Superior temporal gyrus (tissue), 1 donor: ENCODE measurements around the gene TRAF4.
A peak's percentile ranks its signal among the peaks of the same experiment; 100 is the strongest.
"Not testable (repeated sequence)": the region's sequence is repeated elsewhere in the genome, so short reads cannot be mapped to it uniquely, and the experiment has no call there.

Experiments
- DNase-seq: peaks from one replicate; pipeline ENCODE4 v3.0.0-alpha.2; 2016; ENCODE audit errors: extremely low spot score

TRAF4 gene

DNA sequence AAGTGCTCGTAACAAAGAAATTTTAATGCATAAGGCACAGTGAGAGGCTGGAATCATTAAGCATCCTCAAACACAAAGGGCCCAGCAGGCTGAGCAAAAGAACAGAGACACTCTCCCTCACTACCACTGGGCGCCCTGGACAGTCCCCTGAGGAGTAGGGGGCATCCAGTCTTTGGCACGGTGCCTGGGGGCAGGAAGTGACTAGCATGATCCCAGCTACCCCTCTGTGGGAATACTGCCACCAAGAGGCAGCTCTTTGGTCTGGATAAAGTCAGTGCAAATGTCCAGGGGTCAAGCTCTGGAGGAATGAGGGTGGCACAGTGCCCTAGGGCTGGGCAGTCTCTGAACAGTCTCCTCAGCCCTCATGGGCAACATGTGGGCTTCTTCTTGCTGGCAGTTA lies 29.5 kb upstream of the TRAF4 start:
- no peak for DNase-seq

DNA sequence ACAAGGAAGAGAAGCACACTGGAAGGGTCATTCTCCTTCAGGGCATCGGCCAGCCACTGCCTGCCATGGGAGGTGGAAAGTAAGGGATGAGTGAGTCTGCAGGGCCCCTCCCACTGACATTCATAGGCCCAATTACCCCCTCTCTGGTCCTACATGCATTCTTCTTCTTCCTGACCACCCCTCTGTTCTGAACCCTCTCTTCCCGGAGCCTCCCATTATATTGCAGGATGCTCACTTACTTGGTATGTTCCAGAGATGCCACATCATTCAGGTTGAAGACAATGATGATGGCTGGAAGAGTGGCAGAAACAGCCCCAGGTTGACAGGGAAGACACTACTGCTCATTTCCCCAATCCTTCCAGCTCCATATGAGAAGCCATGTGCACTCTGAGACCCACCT lies 28.6 kb upstream of the TRAF4 start:
- no peak for DNase-seq

DNA sequence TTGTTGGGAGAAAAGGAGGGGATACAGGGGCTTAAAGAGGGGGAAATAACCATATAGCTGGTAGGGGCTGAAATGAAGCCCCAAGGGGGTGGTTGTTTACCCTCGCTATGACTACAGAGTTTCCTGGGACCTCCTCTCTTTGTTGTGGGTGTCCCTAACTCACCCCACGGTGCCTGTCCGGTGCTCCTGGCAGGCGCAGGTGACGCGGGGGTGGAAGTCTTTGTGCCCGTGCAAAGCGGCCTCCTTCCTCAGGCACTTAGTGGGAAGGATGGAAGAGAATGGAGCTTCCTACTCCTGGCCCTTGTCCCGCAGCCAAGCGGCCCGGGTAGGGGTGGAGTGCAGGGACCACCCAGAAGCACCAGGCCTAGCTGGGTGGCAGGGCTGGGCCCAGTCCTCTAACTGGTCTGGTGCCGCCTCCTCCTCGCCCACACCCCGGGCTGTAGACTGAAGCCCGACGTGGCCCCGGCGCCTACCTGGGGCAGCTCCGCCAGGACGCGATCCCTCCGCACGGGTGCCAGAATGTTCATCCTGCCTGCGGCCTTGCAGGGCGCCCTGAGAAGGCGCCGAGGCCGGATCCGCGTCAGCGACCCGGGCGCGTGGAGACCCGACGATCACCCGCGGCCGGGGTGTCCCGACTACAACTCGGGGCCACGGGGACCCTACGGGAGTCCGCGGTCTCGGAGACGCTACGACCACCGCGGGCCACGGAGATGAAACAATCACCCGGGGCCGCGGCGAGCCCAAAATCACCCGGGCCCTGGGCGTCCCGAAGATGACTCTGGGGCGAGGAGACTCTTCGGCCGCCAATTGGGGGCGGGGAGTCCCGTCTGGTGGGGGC lies 26.9 kb upstream of the TRAF4 start:
- DNase-seq, result no peak

DNA sequence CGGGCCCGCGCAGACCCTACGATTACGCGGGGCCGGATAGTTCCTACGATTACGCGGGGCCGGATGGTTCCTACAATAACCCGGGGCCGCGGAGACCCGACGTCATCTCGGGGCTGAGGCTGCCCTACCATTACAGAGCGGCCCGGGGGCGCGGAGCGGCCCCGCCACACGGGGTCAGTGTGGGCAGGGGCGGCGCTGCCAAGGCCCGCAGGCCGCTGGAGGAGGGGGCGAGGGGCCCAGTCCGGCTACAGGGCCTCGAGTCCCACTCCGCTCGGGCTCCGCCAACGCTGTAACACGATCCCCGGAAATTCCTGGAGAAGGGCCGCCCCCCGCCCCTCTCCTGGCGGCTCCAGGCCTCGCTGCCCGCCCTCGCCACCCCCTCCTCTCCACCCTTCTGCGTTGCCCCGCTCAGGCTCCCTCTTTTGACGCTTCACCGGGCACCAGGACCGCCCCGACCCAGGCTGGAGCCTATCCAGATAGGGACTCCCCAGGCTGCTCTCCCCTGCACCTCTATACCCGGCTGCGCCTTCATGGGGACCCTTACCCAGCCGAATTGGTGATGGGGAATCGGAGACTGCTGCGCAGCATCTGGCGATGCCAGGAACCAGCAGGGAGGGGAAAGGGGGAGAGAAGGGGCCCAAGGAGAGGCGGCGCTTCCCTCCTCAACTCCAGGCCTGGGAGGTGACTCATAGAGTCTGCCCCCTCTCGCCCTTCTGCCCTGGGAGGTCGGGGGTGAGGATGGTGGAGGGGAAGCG lies 26.1 kb upstream of the TRAF4 start, which contains the start of gene RAB34:
TSS of gene RAB34 (minus strand) at position 291 of the 755 bp plus-strand sequence. CDS start 602 bp downstream, outside the sequence.
- DNase-seq, result no peak

DNA sequence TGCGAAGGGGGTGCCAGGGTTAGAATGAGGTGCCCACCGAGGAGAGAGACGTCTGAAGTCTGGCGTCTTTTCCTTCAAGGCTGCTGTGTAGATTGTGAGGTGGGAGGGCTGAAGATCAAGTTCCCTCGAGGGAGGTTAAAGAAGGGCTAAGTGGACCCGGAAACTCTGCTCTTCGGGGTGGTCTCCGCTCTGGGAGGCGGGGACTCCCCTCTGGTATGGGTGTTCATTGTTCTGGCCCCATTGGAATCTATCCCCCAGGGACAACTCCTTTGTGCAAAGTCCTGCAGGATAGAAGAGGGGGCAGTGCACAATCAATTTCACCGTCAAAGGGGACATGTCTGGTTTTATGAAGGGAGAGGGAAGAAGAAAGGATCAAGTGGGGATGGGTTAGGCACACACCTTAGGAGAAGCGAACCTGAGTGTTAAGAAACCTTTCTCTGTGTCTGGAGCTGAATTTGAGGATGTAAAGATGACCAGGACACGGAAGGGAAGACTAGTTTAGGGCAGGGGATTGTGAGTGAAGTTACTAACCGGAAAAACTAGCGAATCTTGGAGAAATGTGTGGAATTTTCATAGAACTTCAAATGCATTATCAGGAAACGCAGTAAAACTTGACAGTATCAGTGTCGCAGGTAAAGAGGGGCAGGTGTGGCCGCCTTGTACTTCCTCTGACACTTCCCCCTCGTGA lies 25.3 kb upstream of the TRAF4 start:
- DNase-seq, result no peak

DNA sequence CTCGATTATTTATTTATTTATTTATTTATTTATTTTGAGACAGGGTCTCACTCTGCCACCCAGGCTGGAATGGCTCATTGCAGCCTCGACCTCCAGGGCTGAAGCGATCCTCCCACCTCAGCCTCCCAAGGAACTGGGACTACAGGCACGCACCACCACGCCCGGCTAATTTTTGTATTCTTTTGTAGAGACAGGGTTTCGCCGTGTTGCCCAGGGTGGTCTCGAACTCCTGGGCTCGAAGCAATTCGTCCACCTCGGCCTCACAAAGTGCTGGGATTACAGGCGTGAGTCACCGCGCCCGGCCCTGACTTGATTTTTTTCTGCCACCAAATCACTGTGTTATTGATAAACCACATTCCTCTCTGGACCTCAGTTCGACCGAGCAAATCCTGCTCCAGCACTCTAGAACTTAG lies 24.8 kb upstream of the TRAF4 start:
- DNase-seq, result no peak

DNA sequence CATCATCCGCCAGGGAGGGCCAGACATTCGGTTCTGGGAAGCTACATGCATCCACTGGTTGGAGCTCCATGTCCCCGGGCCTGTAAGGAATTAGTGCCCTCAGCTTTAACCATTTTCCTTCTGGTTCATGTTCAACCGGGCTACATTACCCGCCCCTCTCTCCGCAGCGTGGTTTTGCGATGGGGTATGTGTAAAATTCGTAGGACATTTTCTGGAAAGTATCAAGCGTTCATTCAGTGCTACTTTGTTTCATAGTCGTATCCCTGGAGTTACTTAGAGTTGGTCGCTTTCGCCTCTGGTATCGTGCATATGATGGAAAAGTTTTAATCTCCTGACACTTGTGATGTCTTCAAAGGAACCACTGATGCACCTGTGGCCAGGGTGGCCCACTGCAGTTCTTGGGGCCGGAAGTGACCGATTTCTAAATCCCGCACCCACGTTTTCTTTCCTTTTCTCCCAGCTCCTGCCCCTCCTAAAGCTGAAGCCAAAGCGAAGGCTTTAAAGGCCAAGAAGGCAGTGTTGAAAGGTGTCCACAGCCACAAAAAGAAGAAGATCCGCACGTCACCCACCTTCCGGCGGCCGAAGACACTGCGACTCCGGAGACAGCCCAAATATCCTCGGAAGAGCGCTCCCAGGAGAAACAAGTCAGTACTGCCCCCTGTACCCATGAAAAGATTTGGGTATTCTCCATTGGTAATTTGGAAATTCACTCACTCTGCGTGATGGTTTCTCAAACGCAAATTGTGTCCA lies 23.4 kb upstream of the TRAF4 start:
- no peak for DNase-seq

DNA sequence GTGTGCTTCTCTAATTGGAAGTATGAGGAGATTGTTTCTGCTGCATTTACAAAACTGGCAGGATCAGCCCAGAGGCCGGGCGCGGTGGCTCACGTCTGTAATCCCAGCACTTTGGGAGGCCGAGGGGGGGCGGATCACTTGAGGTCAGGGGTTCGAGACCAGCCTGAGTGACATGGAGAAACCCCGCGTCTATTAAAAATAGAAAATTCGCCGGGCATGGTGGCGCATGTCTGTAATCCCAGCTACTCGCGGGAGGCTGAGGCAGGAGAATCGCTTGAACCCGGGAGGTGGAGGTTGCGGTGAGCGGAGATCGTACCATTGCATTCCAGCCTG lies 22.8 kb upstream of the TRAF4 start:
- not testable (repeated sequence) for DNase-seq

DNA sequence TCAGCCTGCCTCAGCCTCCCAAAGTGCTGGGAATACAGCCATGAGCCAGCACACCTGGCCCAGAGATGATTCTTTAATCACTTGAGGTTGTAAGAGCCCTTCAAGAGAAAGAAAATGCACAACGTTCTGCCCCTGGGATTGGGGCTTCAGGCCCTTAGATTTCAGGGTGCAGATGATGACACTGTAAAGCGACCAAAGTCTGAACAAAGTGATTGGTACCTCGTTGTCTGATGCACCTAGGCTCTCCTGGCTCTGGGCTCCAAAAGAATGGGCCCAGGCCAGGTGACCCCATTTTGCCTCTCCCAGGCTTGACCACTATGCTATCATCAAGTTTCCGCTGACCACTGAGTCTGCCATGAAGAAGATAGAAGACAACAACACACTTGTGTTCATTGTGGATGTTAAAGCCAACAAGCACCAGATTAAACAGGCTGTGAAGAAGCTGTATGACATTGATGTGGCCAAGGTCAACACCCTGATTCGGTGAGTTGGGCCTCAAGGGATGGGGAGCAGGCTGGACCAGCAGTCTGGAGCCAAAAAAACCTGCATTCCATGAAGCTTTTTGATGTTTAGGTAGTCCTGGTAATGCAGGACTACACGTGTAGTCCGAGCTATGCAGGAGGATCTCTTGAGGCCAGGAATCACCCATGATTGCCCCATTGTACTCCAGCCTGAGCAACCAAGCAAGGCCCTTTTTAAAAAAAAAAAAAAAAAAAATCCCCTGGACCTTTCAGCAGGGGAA lies 21.2 kb upstream of the TRAF4 start:
- DNase-seq, result no peak

DNA sequence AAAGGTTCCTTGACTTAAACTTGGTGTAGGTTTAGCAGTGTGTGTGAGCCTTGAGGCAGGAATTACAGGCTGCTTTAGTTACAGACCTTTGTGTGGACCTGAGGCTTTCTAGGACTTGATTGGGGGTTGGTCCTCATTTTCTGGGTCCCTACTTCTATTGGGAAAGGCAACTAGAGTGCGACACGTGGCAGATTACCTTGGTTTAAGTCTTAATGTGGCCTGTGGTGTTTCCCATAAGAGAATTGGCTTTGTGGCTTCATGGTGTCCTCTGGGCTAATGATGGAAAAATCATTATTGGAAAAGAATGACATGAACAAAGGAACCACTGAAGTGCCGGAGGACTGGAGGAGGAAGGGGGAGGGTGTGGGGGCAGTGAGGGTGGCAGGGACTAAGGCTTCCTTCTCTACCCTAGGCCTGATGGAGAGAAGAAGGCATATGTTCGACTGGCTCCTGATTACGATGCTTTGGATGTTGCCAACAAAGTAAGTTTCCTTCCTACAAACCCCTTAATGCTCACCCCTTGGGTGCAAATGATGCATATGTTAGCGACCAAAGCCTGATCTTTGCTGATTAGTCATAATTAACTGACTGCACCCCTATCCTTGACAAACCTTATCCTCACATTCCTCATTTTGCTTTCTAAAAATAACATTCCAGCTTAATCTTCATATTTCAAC lies 20.5 kb upstream of the TRAF4 start:
- no peak for DNase-seq

DNA sequence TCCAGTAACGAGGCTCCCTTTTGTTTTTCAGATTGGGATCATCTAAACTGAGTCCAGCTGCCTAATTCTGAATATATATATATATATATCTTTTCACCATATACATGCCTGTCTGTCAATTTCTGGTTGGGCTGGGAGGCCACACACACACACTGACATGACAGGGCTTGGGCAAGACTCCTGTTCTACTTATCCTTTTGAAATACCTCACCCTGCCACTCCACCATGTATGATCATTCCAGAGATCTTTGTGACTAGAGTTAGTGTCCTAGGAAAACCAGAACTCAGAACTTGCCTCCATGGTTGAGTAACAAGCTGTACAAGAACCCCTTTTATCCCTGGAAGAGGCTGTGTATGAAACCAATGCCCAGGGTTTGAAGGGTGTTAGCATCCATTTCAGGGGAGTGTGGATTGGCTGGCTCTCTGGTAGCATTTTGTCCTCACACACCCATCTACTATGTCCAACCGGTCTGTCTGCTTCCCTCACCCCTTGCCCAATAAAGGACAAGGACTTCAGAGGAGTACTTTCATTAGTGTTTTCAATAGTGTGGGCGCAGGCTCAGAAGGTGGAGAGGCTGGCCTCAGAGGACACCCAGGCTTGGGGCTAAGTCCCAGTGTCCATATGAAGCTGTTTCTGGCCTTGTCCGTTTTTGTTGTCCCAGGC lies 19.8 kb upstream of the TRAF4 start:
- DNase-seq, result not testable (repeated sequence)

DNA sequence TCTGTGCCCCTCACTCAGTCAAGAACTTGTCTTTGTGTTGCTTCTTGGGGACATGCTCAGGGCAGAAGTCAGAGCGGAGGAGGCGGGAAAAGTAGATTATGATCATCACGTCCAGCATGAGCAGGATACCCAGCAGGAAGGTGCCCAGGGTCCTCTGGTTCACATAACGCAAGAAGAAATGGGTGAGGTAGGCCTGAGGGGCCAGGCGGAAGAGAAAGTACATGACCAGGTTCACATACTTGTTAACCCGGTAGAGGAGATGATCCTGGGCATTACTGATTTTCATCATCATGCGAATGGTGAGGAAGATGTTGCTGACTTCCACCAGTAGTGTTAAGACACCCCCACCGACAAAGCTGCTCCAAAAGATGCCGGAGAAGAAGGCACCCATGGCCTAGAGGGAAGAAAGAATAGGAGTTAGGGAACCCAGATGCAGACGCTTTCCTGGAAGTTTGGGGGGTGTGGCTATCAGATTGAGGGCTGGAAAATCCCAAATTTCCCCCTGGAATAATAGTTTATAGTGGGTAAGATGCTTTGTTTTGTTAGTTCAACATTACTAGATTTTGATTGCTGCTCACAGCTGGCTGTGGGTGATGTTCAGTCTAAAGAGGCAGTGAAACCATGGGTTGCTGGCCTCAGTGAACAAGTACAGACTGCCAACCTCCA lies 19.2 kb upstream of the TRAF4 start:
- no peak for DNase-seq

DNA sequence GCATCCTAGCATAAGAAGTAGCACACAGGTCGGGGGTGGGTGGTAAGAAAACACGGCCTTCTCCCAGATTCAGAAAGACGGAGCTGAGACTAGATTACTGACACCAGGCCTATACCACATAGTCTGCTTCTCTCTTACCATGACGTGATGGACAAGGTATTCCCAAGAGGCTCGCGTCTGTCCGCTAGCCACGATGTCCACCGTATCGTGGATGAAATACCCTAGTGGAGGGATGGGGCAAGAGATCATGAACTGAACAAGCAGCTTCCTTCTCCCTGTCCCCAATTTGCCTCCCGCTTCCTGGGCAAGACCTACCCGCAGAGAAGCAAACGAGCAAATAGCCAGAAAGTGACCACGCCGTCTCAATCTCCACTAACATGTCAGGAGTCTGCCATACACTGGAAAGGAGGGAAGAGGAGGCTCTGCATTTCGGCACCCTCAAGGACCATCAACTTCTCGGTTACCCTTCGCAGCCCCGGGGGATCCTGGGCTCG lies 18.6 kb upstream of the TRAF4 start:
- DNase-seq, result no peak

DNA sequence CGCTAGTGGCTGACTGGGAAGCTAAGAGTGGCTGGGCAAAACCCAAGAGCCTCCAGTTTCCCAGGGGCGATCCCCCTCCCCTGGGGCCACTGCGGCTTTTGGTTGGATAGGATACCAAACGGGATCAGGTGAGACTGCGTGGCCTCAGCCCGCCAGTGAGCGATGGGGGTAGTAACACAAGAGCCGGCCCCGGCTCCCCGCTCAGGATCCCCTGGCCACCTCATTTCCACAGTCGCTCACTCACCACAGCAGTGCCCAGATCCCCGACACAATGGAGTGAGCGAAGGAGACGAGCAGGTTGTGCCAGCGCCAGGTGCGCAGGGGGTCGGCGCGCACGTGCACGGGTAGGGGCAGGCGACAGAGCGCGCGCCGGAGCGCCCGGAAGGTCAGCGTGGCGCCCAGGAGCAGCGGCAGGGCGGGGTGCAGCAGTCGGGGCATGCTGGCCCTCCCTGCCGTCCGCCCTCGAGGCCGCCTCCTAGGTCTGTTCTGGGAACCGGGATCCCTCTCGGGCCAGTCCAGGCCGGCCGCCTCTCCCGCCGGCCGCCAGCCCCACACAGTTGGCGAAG lies 18.1 kb upstream of the TRAF4 start:
- DNase-seq, result no peak

DNA sequence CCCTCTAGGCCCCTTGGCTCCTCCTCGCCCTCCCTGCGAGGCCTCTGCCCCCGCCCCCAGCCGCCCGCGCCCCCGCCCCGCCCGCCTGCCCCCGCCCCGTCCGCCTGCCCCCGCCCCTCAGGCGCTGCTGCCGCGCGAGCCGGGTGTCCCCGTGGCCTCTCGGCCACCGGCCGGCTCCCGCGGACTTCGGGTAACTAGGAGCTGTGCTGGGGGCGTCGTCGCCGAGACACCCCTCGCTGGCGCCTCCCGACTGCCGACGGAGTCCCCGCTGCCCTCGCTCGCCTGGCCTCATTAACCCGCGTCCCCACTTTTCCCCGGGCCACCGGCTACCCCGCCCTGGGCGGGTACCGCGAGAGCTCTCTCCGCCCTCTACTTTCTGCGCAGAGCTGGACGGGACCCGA lies 17.6 kb upstream of the TRAF4 start, which contains the start of gene TLCD1:
TSS of gene TLCD1 (minus strand) at position 8 of the 401 bp plus-strand sequence. CDS start 136 bp downstream, outside the sequence.
- DNase-seq, result no peak

DNA sequence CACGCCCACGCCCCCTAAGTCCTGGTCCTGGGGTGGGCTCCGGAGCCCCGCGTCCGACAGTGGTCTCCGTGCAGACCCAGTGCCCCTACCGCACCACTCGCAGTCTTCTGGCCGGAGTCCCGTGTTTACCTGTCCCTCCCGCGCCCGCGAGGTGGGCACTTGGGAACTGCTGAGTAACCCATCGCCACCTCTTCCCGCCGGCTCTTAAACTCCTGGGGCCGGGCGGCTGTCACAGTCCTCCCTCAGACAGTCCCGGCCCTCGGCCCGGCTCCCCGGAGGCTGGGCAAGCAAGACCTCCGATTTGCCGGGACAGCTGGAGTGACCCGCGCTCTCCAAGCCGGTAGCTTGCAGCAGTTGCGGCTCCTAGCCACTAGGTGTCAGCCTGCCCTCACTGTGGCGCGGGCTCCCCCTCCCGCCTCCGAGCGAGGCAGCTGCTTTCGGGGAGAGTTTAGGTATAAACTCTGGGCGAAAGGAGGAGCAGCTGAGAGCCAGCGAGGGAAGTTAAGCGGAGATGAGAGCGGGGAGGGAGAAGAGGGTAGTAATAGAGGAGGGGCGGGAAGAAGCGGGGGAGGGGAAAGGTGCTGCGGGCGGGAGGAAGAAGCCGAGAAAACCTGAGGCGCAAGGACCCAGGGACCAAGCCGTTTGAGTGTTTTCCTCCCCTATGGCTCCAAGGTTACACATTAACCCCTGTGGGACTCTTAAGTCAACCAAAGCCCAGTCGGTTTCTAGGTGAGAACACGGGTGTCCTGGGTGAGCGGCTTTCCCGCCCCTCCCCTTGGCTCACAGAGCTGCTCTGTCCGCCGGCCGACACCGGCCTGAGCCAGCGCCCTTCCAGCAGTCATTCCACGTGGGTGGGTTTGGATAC lies 17.0 kb upstream of the TRAF4 start:
- DNase-seq, result peak; percentile 94

DNA sequence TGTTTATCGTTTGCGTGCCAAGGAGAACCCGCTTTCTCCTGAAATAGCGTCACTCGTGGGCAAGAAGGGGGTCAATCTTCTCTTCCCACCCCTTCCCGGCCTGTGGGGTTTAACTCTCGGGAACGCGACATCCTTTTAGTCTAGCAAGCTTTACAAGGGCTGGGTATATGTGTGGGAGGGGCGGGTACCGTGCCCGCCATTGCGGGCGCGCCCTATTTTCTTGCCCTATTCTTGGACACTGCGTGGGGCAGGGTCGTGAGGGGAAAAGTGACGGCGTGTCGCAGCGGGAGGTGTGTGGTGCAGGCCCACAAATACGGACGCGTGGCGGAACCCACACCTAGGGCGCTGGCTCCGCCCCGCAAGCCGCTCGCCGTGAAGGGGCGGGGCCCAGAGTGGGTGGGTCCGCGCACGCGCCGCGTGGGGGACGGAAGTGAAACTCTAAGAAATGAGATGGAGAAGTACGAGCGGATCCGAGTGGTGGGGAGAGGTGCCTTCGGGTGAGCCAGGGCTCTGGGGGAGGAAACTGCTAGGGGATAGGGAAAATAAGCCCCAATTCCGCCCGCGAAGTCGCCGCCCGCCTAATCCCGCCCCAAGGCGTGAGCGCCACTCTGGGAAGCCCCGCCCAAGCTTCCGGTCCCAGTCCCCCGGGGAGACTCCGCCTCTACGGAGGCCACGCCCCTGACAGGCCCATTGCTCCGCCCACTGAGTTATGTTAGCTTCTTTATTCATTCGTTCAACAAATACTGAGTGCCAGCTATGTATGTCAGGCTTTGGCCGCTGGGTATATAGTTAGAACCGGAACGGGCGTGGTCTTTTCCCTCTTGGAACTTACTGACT lies 15.2 kb upstream of the TRAF4 start, which contains the start of gene NEK8:
TSS of gene NEK8 (plus strand) at position 425 of the 837 bp plus-strand sequence. CDS start at position 451, 26 bp downstream.
- peak; percentile 94 for DNase-seq
